Natural killer cell (primary cell): Measurements from ENCODE around the gene CPO. TPM values are rescaled to one million over a fixed set of nuclear protein-coding genes. Genes with fewer than 3 reads are reported as not detected.

ENCODE experiments used
- ATAC-seq, 3 donors: fragments of 150-1000 bp in 2 of 3; fragments of 200-7000 bp in 1 of 3; cut with Tn5 transposase; 1 replicate in 1 of 3; 2 replicates in 2 of 3; pipeline ENCODE4 v1.10.0; 2021; ENCODE audit warnings: mild to moderate bottlenecking in 2 of 3, moderate library complexity in 2 of 3
- DNase-seq, 2 donors: peaks; one replicate each; pipeline versions ENCODE4 v3.0.0 to v3.0.0-alpha.2; 2013 to 2021; ENCODE audit warnings: mixed read lengths in 1 of 2
- H3K27ac ChIP-seq: one replicate; pipeline ENCODE4 v1.5.1; 2013; ENCODE audit warnings: mild to moderate bottlenecking, low read length
- H3K27me3 ChIP-seq: one replicate; pipeline ENCODE4 v1.6.1; 2013; ENCODE audit warnings: low read length; ENCODE audit not compliant: control insufficient read depth, insufficient read depth
- H3K36me3 ChIP-seq: one replicate; pipeline ENCODE4 v1.6.1; 2013; ENCODE audit warnings: low read length; ENCODE audit not compliant: control insufficient read depth, insufficient read depth
- H3K4me1 ChIP-seq: one replicate; pipeline ENCODE4 v1.6.1; 2013; ENCODE audit warnings: low read length; ENCODE audit not compliant: control insufficient read depth, insufficient read depth
- H3K4me3 ChIP-seq: one replicate; pipeline ENCODE4 v1.5.1; 2013; ENCODE audit warnings: low read length
- H3K9me3 ChIP-seq: one replicate; pipeline ENCODE4 v1.6.1; 2013; ENCODE audit warnings: low read length; ENCODE audit not compliant: control insufficient read depth, insufficient read depth
- H3K27ac Mint-ChIP-seq, 2 donors: one replicate each; pipeline ENCODE4 v1.8.0; 2022; ENCODE audit warnings: mild to moderate bottlenecking in 2 of 2, mixed read lengths in 2 of 2, moderate library complexity in 1 of 2
- H3K27me3 Mint-ChIP-seq, 2 donors: one replicate each; pipeline ENCODE4 v1.8.0; 2022; ENCODE audit warnings: low read depth in 2 of 2, mixed read lengths in 2 of 2
- H3K36me3 Mint-ChIP-seq: one replicate; pipeline ENCODE4 v1.8.0; 2022; ENCODE audit warnings: mixed read lengths
- H3K4me1 Mint-ChIP-seq, 2 donors: one replicate each; pipeline ENCODE4 v1.8.0; 2022; ENCODE audit warnings: mixed read lengths in 2 of 2
- H3K4me3 Mint-ChIP-seq: one replicate; pipeline ENCODE4 v1.8.0; 2022; ENCODE audit warnings: mild to moderate bottlenecking, moderate library complexity, mixed read lengths
- H3K9me3 Mint-ChIP-seq, 2 donors: one replicate each; pipeline ENCODE4 v1.8.0; 2022; ENCODE audit warnings: mixed read lengths in 2 of 2
- CTCF ChIP-seq: fragments of 200-600 bp; IDR thresholded peaks from one replicate; pipeline ENCODE4 v1.8.0; 2022; ENCODE audit warnings: antibody characterized with exemption
- WGBS: methylation state at CpG from one replicate; pipeline ENCODE4 v1.1.7; 2013; ENCODE audit warnings: missing lambda C conversion rate; ENCODE audit not compliant: insufficient coverage; 5-methylcytosine and 5-hydroxymethylcytosine counted together
- intact Hi-C: fragments of 100-400 bp; cut with micrococcal nuclease; formaldehyde crosslinking; loops from one replicate; pipeline ENCODE4 v1.14.2; 2022
- total RNA-seq, 4 donors: library from RNA; stranded (reverse); fragments of 120-200 nt in 1 of 4; gene quantifications; one replicate each; pipeline versions ENCODE4 v1.2.3 to v1.2.4, GENCODE V29; 2013 to 2022

CPO gene
- total RNA-seq, 3 donors from 2014 or later (not counting 1 experiment from before 2014, with no cell fraction given), result not detected

GRCh38 chr2:206981739-206982340 lies 42.5 kb downstream of the CPO start:
- Mint-ChIP-seq H3K27me3 (peaks cover 8 to 9% of the 10 kb centered on the region in 2 donors), H3K4me3 (no peak overlapping the region), H3K27ac (no peak overlapping the region), H3K36me3 (no peaks in the 10 kb centered on the region), H3K4me1 (peaks cover 21 to 25% of the 10 kb centered on the region in 2 donors), H3K9me3 (no peaks in the 10 kb centered on the region)
- ATAC-seq (peak in 2 of 3 donors; percentile 46 to 52), DNase-seq (peak; percentile 21 to 67)
- Histone ChIP-seq H3K4me1 (peaks cover 5% of the 10 kb centered on the region), H3K9me3 (no peaks in the 10 kb centered on the region), H3K36me3 (no peaks in the 10 kb centered on the region), H3K27me3 (no peaks in the 10 kb centered on the region), H3K27ac (no peak overlapping the region), H3K4me3 (no peak overlapping the region)
- intact Hi-C loops, result loop anchor here (2.0 kb wide), 1 partner anchor 493 kb away; no protein-coding TSS in a partner anchor
- no peak for TF ChIP-seq CTCF
- 75% methylated on average over 7 of the region's 8 CpGs for WGBS

- no peak overlapping the region for H3K4me3 ChIP-seq
- 48% methylated on average over 7 of the region's 8 CpGs for WGBS
- ATAC-seq (peak in 1 of 3 donors; percentile 38), DNase-seq (no peak)
- no peaks in the 10 kb centered on the region for H3K27me3 ChIP-seq
- H3K36me3 ChIP-seq, result no peaks in the 10 kb centered on the region
- no peaks in the 10 kb centered on the region for H3K9me3 Mint-ChIP-seq
- no peaks in the 10 kb centered on the region for H3K9me3 ChIP-seq
- no peak overlapping the region for H3K27ac ChIP-seq
- peaks cover 5 to 8% of the 10 kb centered on the region in 2 donors for H3K27me3 Mint-ChIP-seq
- H3K4me1 ChIP-seq, result peaks cover 5% of the 10 kb centered on the region
- intact Hi-C loops, result no loop called here
- H3K36me3 Mint-ChIP-seq, result no peaks in the 10 kb centered on the region
- no peak overlapping the region for H3K4me3 Mint-ChIP-seq
- no peak for TF ChIP-seq CTCF
- no peak overlapping the region for H3K27ac Mint-ChIP-seq
- peaks cover 21 to 25% of the 10 kb centered on the region in 2 donors for H3K4me1 Mint-ChIP-seq
Measured at GRCh38 chr2:206982360-206982955, 43.1 kb downstream of the CPO start.

DNA sequence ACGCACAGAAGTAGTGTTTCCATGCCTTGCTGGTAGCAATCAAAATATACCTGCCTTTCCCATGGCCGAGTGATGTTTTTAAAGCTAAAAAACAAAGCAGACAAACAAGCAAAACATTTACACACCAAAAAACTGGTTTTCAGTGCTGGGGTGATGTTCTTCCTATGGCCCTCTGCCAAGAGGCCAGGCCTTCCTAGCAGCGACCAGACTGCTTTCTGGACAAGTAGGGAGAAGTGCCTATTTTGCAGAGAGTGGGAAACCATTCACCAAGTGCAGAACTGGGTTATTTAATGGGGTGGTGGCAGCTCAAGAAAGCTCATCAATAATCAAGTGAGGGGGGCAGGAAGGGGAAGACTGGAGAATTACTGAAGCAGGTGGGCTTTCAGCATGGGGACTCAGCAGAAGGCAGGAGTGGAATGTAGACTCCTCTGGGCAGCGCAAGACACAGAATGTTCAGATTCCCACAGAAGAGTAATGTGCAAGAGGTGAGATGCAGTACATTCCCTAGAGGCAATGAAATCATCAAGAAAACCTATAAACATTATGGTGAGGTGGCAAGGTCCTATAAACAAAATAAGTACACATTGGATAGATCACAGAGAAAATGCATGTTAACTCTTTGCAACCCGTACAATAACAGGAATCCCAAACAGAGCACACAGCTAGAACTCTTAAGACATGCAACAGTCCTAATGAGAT lies 44.0 kb downstream of the CPO start:
- no peak overlapping the region for H3K27ac Mint-ChIP-seq
- no peaks in the 10 kb centered on the region for H3K36me3 ChIP-seq

More for the DNA sequence above, 44.0 kb downstream of the CPO start:
- Mint-ChIP-seq H3K27me3 (peaks cover 0 to 3% of the 10 kb centered on the region in 2 donors), H3K4me1 (peaks cover 21 to 25% of the 10 kb centered on the region in 2 donors), H3K4me3 (no peak overlapping the region), H3K36me3 (no peaks in the 10 kb centered on the region), H3K9me3 (no peaks in the 10 kb centered on the region)
- no peak for ATAC-seq
- DNase-seq, result no peak
- H3K27ac ChIP-seq, result no peak overlapping the region
- intact Hi-C loops, result no loop called here
- H3K27me3 ChIP-seq, result no peaks in the 10 kb centered on the region
- H3K4me1 ChIP-seq, result peaks cover 5% of the 10 kb centered on the region
- no peak for TF ChIP-seq CTCF
- H3K4me3 ChIP-seq, result no peak overlapping the region
- WGBS, result 81% methylated on average over 5 of the region's 5 CpGs
- H3K9me3 ChIP-seq, result no peaks in the 10 kb centered on the region
